Activated T-helper 1 cell treated with Interleukin-2 at 50 U/mL for 16 hours (primary cell): ENCODE data around the gene CDY1B.
"Not testable (repeated sequence)": the region's sequence is repeated elsewhere in the genome, so short reads cannot be mapped to it uniquely, and the experiment has no call there.

Experiments
- DNase-seq: peaks from one replicate; pipeline ENCODE4 v3.0.0-alpha.2; 2020; ENCODE audit warnings: low read depth

Gene CDY1B

GRCh38 chrY:24047919-24048318 lies at the start of gene CDY1B:
CDY1B (minus strand) TSS chrY:24048019; CDS start chrY:24047688, 331 bp downstream.
- DNase-seq, result not testable (repeated sequence)

- DNase-seq, result not testable (repeated sequence)
These were observed 1.7 kb upstream of the CDY1B start for GRCh38 chrY:24049525-24049924.

GRCh38 chrY:24043209-24043608 lies 4.6 kb downstream of the CDY1B start:
- not testable (repeated sequence) for DNase-seq

GRCh38 chrY:24039008-24039718 lies 8.7 kb downstream of the CDY1B start:
- DNase-seq, result not testable (repeated sequence)

- not testable (repeated sequence) for DNase-seq
These were observed 21.4 kb downstream of the CDY1B start for GRCh38 chrY:24026212-24027103.
